GM13976 (cell line): ENCODE results near the gene CHDH.

Source experiments
- DNase-seq: peaks from one replicate; pipeline ENCODE4 v3.0.0; 2012; ENCODE audit warnings: low spot score
- in situ Hi-C: fragments of 300-500 bp; cut with MboI; formaldehyde crosslinking; loops from one replicate; pipeline ENCODE4 v1.12.0; 2022; ENCODE audit warnings: low sequenced_read_pairs, mixed read lengths, inconsistent platforms; ENCODE audit not compliant: unreplicated experiment
- TF ChIP-seq, protein P1 (sequence below): IDR thresholded peaks from 2 replicates; pipeline ENCODE4 v1.5.1; 2012; ENCODE audit warnings: borderline replicate concordance, mild to moderate bottlenecking; ENCODE audit not compliant: insufficient read depth; ENCODE audit errors: extremely low read depth, missing control alignments, control extremely low read depth

The CHDH gene

DNA sequence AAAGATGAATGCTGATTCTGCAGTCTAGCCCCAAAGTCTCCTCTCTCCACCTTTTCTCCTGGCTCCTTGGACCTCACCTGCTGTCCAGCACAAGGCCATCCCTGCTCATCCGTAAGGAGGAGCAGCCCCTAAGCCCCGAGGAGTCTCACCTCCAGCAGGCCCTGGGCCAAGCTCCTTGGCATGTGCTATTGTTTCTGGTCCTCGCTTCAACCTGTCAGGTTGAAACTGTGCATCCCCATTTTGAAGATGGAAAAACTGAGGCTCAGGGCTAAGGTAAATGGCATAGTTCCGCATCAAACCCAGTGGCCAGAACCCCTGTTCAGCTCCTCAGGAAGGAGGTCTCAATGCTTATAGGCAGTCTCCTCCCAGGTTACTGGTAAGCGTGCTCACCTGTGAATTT is 26.1 kb downstream of the CHDH start:
- no peak for DNase-seq
- in situ Hi-C loops, result no loop called here
- TF ChIP-seq, protein P1, sequence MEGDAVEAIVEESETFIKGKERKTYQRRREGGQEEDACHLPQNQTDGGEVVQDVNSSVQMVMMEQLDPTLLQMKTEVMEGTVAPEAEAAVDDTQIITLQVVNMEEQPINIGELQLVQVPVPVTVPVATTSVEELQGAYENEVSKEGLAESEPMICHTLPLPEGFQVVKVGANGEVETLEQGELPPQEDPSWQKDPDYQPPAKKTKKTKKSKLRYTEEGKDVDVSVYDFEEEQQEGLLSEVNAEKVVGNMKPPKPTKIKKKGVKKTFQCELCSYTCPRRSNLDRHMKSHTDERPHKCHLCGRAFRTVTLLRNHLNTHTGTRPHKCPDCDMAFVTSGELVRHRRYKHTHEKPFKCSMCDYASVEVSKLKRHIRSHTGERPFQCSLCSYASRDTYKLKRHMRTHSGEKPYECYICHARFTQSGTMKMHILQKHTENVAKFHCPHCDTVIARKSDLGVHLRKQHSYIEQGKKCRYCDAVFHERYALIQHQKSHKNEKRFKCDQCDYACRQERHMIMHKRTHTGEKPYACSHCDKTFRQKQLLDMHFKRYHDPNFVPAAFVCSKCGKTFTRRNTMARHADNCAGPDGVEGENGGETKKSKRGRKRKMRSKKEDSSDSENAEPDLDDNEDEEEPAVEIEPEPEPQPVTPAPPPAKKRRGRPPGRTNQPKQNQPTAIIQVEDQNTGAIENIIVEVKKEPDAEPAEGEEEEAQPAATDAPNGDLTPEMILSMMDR, result no peak

GRCh38 chr3:53819163-53819868 is 26.9 kb downstream of the CHDH start:
- TF ChIP-seq, protein P1, result no peak
- no peak for DNase-seq
- in situ Hi-C loops, result no loop called here

DNA sequence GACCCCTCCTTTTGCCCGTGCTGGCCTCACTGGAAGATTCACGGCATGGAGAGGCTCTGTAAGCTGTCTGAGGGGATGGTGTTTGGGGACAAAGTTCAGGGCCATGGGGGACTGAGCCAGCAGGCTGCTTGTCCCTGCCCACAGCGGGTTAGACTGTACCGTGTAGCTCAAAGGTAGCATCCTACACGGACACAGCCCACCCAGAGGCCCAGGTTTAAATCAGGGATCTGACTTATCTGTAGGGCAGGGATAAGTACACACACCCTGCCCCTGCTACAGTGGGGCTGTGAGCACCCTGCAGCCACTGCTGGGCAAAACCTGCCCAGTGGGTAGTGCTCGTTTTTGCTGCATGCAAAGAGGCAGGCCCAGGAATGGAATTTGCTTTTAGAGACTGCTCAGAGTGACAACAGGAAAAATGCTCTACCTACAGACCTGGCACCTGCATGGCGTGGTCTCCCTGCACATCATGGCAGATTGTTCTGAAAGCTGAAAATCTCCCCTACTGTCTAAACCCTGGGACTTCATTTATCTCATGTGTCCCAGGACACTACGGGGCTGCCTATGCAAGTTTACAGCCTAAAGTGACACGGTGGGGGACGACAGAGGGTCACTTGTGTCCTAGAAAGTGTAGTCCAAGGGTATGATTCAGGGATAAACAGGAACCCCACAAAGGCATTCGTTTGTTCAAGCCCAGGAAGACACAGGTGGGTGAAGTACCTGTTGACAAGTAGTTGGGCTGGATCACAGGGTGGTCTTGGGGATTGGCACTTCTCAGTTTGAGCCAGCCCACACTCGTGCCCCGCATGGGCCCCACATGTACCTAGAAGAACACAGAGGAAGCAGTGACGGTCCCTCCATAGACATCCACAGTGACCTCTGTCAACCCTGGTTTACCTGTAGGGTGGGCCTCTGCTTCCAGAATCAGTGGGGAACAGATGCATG is 27.7 kb downstream of the CHDH start:
- TF ChIP-seq, protein P1, result no peak
- in situ Hi-C loops, result no loop called here

GRCh38 chr3:53817809-53818208 is 28.4 kb downstream of the CHDH start:
- TF ChIP-seq, protein P1, result no peak
- in situ Hi-C loops, result no loop called here
- no peak for DNase-seq

More for the DNA sequence above, 27.7 kb downstream of the CHDH start:
- DNase-seq, result no peak

GRCh38 chr3:53817211-53817610 is 29.0 kb downstream of the CHDH start:
- in situ Hi-C loops, result no loop called here
- DNase-seq, result no peak
- TF ChIP-seq, protein P1, result no peak

GRCh38 chr3:53816425-53816824 is 29.8 kb downstream of the CHDH start:
- TF ChIP-seq, protein P1, result no peak
- in situ Hi-C loops, result no loop called here
- no peak for DNase-seq
